ENCODE data around the gene SEC61A2.

Gene SEC61A2

DNA sequence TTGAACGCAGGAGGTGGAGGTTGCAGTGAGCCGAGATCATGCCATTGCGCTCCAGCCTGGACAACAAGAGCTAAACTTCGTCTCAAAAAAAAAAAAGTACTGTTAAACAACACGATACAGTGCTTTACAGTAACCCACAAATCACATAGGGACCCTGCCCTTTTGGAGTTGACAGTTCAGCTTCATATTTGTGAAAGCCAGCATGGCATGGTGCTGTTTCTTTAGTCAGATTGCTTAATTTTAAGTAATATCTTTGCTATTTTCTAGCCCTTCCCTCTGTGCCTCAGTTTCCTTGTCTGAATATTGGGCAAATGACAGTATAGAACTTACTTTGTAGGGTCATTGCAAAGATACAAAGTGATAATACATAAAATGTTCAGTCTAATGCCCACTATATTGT lies 71.4 kb downstream of the SEC61A2 start:
- no peak for DNase-seq

GRCh38 chr10:12201543-12201942 lies 72.1 kb downstream of the SEC61A2 start:
- DNase-seq: no peak

DNA sequence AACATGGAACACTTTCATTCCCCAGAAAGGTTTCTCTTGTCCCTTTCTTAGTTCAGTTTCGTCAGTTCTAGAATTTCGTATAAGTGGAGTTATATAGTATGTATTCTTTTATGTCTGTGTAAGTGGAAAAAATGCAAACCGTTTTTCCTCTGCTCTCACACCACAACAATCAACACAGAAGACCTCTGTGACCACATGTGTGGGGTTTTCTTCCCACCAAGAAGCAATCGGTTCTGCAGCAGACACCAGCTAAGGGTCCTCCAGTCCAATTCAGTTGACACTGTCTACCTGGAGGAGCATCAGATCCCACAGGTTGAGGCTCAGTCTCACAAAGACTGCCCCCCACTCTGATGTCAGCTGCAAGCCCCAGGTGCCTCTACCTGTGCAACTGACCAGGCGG lies 72.7 kb downstream of the SEC61A2 start:
- no peak for DNase-seq

DNA sequence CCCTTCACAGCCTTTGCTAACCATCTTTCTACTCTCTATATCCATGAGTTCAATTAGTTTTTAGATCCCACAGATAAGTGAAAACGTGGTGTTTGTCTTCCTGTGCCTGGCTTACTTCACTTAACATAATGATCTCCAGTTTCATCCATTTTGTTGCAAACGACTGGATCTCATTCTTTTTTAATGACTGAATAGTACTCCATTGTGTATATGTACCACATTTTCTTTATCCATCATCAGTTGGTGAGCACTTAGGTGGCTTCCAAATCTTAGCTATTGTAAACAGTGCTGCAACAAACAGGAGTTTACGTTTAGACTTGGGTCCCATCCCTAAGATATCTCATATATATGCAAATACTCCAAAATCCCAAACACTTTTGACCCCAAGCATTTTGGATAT lies 75.6 kb downstream of the SEC61A2 start:
- no peak for DNase-seq

DNA sequence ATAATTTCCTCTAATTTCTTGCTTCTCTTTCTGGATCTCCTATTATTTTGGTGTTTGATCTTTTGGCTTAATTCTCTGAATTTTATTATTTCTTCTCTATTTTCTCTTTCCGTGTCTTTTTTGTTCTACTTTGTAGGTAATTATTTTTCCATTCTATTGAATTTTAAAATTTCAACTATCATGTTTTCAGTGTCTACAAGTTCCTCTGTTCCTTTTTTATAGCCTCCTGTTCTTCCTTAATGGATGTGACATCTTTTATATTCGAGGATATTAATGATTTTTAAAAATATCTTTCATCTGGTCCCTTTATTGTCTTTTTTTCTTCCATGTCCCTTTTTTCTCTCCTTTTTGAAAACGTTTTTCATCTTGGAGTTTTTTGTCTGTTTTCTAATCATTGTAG lies 77.6 kb downstream of the SEC61A2 start:
- DNase-seq: no peak

DNA sequence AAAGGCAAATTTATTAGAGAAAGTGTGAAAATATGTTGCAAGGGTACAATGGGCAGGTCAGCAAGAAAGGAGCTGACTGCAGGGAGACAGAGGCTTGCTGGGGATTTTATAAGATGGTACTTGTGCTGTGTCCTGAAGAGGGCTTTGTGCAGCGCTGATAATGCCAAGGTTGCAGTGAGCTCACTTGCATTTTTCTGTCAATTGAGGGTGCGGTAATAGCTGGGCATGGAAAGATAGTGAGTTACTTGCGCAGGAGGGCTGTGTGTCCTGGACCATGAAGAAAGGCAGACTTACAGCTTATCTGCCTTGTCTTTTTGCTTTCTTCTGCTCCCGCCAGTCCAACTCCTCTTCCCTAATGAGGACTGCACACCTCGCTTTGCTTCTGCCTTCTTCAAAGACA lies 79.0 kb downstream of the SEC61A2 start:
- DNase-seq: no peak

- no peak for DNase-seq
Observed at GRCh38 chr10:12212454-12212853, 83.0 kb downstream of the SEC61A2 start.

DNA sequence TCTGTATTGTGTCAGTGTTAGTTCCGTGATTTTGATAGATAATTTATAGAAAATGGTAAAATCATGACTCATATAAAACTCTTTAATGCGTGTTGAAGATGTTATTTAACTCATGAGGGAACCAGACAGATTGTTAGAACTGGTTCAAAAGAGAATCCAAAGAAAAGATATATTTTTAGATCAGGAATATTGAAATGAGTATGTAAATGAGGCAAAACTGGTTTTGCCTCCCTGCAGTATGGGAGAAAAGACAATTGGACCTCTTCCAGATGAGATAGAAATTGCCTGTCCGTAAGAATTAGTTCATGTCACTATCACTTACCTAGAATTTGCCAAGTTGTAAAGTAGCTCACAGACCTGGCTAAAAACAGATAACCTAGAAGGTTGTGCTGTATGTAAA lies 84.1 kb downstream of the SEC61A2 start:
- no peak for DNase-seq

DNA sequence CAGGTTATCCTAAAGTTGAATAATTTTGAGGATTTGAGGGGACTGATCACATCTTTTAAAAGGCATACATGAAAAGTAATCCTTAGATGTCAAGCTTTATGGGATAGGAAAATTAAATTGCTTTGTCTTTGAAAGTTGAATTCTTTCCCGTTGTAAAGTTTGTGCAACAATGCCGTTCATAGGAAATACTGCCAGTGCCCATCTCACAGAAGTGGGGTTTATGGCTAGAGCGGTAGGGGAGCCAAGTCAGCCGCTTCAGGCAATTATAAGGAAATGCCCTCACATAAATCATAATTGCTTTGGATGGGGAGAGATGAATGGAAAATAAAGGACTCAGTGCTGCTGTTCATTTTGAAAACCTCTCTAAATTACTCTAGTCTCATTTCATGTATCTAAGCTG lies 84.6 kb downstream of the SEC61A2 start:
- no peak for DNase-seq

GRCh38 chr10:12214763-12215218 lies 85.3 kb downstream of the SEC61A2 start:
- peak; percentile 30 for DNase-seq

Data from activated CD8-positive, alpha-beta memory T cell treated with anti-CD3 and anti-CD28 coated beads, Interleukin-2, amount 50 U/mL, for 4 hours (primary cell).